ENCODE results near the gene ADGRG7.

DNA sequence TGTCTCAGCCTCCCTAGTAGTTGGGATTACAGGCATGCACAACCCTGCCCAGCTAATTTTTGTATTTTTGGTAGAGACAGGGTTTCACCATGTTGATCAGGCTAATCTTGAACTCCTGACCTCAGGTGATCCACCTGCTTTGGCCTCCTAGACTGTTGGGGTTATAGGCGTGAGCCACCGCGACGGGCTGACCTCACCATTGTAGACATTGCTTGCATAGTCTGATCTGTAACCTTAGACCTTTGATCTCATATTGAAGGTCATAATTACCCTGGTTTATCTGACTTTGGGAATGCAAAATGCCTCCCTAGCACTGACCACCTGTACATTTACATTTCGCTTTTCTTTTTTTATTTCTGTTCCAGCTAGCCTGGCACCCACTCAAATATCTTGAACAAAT is 31.2 kb downstream of the ADGRG7 start:
- TF ChIP-seq, protein P1, sequence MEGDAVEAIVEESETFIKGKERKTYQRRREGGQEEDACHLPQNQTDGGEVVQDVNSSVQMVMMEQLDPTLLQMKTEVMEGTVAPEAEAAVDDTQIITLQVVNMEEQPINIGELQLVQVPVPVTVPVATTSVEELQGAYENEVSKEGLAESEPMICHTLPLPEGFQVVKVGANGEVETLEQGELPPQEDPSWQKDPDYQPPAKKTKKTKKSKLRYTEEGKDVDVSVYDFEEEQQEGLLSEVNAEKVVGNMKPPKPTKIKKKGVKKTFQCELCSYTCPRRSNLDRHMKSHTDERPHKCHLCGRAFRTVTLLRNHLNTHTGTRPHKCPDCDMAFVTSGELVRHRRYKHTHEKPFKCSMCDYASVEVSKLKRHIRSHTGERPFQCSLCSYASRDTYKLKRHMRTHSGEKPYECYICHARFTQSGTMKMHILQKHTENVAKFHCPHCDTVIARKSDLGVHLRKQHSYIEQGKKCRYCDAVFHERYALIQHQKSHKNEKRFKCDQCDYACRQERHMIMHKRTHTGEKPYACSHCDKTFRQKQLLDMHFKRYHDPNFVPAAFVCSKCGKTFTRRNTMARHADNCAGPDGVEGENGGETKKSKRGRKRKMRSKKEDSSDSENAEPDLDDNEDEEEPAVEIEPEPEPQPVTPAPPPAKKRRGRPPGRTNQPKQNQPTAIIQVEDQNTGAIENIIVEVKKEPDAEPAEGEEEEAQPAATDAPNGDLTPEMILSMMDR (conservative IDR thresholded peaks at IDR 0.05; ENCODE audit: low read length), result no peak
- no peak for TF ChIP-seq EZH2phosphoT487 (IDR thresholded peaks at IDR 0.05; ENCODE audit: borderline replicate concordance, low read depth, low read length)

Measured in OCI-LY7 (cell line).